Coronary artery (tissue), 2 donors: ENCODE results near the gene POLR2F.

Experiments used
- DNase-seq: peaks from one replicate; pipeline ENCODE4 v3.0.0-alpha.2; 2017; ENCODE audit warnings: low spot score
- H3K27ac ChIP-seq, 2 donors: fragments of 200-600 bp; sonication (generic); one replicate each; pipeline ENCODE4 v1.5.1; 2016 to 2019
- H3K4me3 ChIP-seq: fragments of 200-600 bp; sonication (generic); 2 replicates; pipeline ENCODE4 v1.5.1; 2016; ENCODE audit warnings: mild to moderate bottlenecking, moderate library complexity
- TF ChIP-seq, protein P1 (sequence below): fragments of 200-600 bp; sonication (generic); IDR thresholded peaks from one replicate; pipeline ENCODE4 v1.5.1; 2019; ENCODE audit warnings: antibody characterized with exemption

The POLR2F gene

DNA sequence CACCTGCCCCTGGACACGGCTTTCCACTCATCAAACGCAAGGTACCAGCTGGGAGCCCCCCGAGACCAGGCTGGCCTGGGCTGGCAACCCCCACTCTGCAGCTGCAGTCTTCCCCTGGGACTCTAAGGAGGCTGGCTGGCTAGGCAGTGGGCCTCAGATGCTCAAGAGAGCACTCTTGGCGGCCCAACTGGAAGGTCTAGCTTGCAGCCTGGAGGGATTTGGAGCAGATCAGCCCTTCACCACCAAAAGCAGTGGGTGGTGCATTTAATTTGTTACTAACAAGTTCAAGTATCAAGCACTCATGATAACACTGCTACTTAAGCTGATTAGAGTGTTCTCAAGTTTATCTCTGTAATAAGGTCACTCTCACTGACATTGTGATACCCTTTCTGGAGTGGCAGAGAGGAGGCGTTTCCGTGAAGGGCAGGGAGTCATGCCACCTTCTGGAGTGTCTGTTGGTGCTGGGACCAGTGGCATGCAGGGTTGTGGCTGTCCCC lies 21.6 kb upstream of the POLR2F start:
- H3K27ac ChIP-seq = no peak overlapping the region
- DNase-seq = no peak
- TF ChIP-seq, protein P1, sequence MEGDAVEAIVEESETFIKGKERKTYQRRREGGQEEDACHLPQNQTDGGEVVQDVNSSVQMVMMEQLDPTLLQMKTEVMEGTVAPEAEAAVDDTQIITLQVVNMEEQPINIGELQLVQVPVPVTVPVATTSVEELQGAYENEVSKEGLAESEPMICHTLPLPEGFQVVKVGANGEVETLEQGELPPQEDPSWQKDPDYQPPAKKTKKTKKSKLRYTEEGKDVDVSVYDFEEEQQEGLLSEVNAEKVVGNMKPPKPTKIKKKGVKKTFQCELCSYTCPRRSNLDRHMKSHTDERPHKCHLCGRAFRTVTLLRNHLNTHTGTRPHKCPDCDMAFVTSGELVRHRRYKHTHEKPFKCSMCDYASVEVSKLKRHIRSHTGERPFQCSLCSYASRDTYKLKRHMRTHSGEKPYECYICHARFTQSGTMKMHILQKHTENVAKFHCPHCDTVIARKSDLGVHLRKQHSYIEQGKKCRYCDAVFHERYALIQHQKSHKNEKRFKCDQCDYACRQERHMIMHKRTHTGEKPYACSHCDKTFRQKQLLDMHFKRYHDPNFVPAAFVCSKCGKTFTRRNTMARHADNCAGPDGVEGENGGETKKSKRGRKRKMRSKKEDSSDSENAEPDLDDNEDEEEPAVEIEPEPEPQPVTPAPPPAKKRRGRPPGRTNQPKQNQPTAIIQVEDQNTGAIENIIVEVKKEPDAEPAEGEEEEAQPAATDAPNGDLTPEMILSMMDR = no peak
- H3K4me3 ChIP-seq = no peak overlapping the region

DNA sequence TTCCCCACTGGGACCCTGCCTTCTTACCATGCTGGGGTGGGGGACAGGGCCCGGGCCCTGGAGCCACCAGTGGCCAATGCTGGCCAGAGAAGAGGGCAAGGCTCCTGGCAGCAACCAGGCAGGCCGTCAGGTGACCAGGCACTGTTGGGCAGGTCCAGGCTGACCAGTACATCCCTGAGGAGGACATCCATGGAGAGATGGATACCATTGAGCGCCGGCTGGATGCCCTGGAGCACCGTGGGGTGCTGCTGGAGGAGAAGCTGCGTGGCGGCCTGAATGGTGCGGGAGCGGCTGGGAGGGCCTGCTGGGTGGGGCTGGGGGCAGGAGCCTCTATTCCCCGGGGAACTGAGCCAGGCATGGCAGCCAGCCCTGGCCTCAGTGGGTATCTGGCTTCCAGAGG lies 21.1 kb upstream of the POLR2F start:
- H3K4me3 ChIP-seq = no peak overlapping the region
- no peak for DNase-seq
- TF ChIP-seq, protein P1 = no peak
- H3K27ac ChIP-seq = peak overlapping the region in 1 of 2 donors; percentile 90

DNA sequence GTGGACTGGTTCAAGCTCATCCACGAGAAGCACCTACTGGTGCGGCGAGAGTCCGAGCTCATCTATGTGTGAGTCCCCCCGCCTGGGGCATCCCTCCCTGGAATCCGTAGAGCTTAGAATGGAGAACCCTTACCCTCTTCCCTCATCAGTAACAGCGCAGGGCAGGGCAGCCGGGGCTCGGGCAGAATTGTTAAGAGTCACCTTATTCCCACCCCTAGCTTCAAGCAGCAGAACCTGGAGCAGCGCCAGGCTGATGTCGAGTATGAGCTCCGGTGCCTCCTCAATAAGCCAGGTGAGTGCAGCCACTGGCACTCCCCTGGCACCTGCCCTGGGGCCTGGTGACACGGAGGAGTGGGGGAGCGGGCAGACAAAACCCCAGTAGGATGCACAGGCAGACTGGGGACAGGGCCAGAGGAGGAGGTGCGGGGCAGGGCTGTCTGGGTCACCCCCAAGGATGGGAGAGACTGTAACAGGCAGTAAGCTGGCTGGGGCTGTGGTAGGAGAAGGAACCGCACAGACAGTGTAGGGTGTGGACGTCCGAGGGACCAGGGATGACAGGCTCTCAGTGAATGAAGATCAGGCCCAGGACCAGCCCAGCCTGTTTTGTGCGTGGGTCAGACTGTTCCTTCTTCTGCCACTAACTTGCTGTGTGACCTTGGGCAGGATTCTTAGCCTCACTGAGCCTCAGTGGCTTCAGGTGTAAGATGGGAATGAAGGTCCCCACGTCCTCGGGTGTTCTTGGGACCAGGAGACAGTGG lies 20.5 kb upstream of the POLR2F start:
- no peak overlapping the region for H3K4me3 ChIP-seq
- peak overlapping the region; percentile 69 to 90 for H3K27ac ChIP-seq
- TF ChIP-seq, protein P1 = no peak
- DNase-seq = no peak

DNA sequence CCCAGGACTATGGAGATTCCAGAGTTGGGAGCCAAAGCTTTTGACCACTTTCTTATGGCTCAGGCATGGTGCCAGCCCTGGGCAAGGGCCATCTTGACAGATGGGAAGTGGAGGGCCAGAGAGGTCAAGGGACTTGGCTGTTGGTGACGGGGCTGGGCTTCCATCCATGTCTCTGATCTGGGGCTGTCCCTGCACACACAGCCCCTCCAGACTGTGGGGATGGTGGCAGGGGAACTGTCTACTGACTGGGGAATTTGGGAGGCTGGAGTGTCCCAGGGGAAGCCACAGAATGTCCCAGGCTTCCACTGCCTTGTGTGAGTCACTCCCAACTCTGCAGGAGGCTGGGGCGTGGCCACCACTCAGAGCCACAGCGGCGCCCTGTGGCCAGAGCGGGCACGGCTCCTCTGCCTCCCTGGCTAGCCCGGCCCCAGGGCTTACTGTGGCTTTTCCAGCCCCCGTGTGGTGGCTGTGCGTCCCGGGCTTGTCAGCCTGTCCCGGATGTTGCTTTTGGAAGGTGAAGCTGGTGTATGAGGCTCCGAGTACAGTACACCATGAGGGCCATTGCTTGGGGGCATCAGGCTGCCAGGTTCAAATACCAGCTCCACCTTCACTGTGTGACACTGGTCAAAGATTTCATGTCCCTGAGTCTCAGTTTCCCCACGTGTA lies 19.7 kb upstream of the POLR2F start:
- no peak overlapping the region for H3K4me3 ChIP-seq
- TF ChIP-seq, protein P1 = peak; percentile 96
- DNase-seq = peak; percentile 94
- H3K27ac ChIP-seq = peak overlapping the region; percentile 69 to 90

DNA sequence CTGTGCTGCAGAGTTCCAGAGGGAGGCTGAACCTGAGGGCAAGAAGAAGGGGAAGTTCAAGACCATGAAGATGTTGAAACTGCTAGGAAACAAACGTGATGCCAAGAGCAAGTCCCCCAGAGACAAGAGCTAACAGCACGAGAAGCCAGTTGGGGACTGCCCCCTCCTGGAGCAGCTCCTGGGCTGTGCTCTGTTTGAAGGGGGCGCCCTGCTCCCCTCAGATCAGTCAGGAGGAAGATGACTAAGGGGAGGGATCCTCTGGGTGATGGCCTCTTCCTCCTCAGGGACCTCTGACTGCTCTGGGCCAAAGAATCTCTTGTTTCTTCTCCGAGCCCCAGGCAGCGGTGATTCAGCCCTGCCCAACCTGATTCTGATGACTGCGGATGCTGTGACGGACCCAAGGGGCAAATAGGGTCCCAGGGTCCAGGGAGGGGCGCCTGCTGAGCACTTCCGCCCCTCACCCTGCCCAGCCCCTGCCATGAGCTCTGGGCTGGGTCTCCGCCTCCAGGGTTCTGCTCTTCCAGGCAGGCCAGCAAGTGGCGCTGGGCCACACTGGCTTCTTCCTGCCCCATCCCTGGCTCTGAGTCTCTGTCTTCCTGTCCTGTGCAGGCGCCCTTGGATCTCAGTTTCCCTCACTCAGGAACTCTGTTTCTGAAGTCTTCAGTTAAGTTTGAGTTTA lies 12.7 kb upstream of the POLR2F start:
- DNase-seq = no peak
- H3K27ac ChIP-seq = no peak overlapping the region
- no peak overlapping the region for H3K4me3 ChIP-seq
- TF ChIP-seq, protein P1 = no peak

DNA sequence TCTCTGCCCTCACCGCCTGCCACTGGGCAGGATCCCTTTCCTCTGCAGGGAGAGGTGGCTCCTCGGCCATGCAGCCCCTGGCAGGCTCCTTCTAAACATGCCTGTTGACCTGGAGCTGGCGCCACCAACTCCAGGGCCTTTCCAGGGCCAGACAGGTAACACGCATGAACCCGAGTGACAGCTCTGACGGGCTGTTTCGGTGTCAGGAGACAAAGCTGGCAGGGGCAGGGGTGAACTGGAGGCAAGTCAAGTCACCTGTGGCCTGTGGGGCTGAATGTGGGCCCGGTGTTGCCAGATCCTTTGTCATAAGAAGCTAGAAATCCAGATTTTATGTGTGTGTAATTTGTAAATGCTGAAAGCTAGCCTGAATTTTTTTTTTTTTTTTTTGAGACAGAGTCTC lies 11.4 kb upstream of the POLR2F start:
- Histone ChIP-seq H3K4me3 (no peak overlapping the region), H3K27ac (no peak overlapping the region)
- TF ChIP-seq, protein P1 = no peak
- no peak for DNase-seq
